HEK293 (cell line): ENCODE results near the gene KHDRBS2.

ENCODE experiments used
- HOXA7 ChIP-seq: sonication (generic); formaldehyde crosslinking; IDR thresholded peaks from 2 replicates; pipeline ENCODE4 v1.8.1; 2022; ENCODE audit warnings: missing genetic modification reagents, borderline replicate concordance
- HOXC10 ChIP-seq: sonication (generic); formaldehyde crosslinking; IDR thresholded peaks from 2 replicates; pipeline ENCODE4 v1.8.1; 2023; ENCODE audit warnings: mild to moderate bottlenecking, missing genetic modification reagents
- MEIS1 ChIP-seq: sonication (generic); formaldehyde crosslinking; IDR thresholded peaks from 2 replicates; pipeline ENCODE4 v1.8.1; 2022; ENCODE audit warnings: missing genetic modification reagents, mild to moderate bottlenecking, borderline replicate concordance
- YY2 ChIP-seq: fragments of 450-650 bp; formaldehyde crosslinking; IDR thresholded peaks from 2 replicates; pipeline ENCODE4 v1.5.1; 2016; ENCODE audit warnings: missing biosample characterization, missing genetic modification characterization
- ZNF184 ChIP-seq: fragments of 450-650 bp; IDR thresholded peaks from 2 replicates; pipeline ENCODE4 v1.5.1; 2018; ENCODE audit warnings: missing biosample characterization, mild to moderate bottlenecking, missing genetic modification characterization
- ZNF658 ChIP-seq: fragments of 450-650 bp; formaldehyde crosslinking; IDR thresholded peaks from 2 replicates; pipeline ENCODE4; 2016; ENCODE audit warnings: missing biosample characterization, missing genetic modification characterization
- ZNF768 ChIP-seq: fragments of 450-650 bp; formaldehyde crosslinking; IDR thresholded peaks from 2 replicates; pipeline ENCODE4 v1.5.1; 2018; ENCODE audit warnings: missing biosample characterization, mild to moderate bottlenecking, missing genetic modification characterization
- ZNF777 ChIP-seq: fragments of 450-650 bp; formaldehyde crosslinking; IDR thresholded peaks from 2 replicates; pipeline ENCODE4 v1.5.1; 2017; ENCODE audit warnings: missing biosample characterization, missing genetic modification characterization, borderline replicate concordance
- TF ChIP-seq, protein P1 (sequence below): fragments of 450-650 bp; formaldehyde crosslinking; IDR thresholded peaks from 2 replicates; pipeline ENCODE4 v1.5.1; 2016; ENCODE audit warnings: missing biosample characterization, missing genetic modification characterization
- TF ChIP-seq, protein P2 (sequence below): fragments of 450-650 bp; formaldehyde crosslinking; IDR thresholded peaks from 2 replicates; pipeline ENCODE4 v1.5.1; 2016; ENCODE audit warnings: missing biosample characterization, missing genetic modification characterization
- TF ChIP-seq, protein P3 (sequence below): fragments of 450-650 bp; formaldehyde crosslinking; IDR thresholded peaks from 2 replicates; pipeline ENCODE4 v1.5.1; 2016; ENCODE audit warnings: missing biosample characterization, missing genetic modification characterization

DNA sequence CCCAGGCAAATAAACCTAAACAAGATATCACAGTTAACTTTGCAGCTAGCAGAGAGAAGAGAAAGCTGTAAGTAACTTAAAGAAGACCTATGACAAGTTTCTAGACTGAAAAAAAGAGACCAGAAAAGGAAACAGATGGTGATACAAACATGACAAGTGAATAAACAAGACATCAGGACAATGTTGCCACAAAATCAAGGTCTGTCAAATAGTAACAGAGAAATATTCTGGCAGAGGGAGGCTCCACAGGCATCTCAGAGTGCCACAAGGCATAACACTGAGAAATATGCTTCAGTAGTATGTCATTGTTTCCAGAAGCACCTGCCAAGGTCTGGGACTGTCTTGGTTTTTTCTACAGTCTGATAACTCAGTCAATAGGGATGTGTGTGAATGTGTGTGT, 332.2 kb downstream of the KHDRBS2 start:
- TF ChIP-seq ZNF658 (tag by site-specific recombination) (no peak), MEIS1 (CRISPR knock-in tag) (no peak), ZNF777 (no peak), ZNF768 (tag by site-specific recombination) (no peak), HOXA7 (no peak), ZNF184 (tag by site-specific recombination) (no peak), YY2 (tag by site-specific recombination) (no peak), HOXC10 (CRISPR knock-in tag) (no peak)
- TF ChIP-seq, protein P1, sequence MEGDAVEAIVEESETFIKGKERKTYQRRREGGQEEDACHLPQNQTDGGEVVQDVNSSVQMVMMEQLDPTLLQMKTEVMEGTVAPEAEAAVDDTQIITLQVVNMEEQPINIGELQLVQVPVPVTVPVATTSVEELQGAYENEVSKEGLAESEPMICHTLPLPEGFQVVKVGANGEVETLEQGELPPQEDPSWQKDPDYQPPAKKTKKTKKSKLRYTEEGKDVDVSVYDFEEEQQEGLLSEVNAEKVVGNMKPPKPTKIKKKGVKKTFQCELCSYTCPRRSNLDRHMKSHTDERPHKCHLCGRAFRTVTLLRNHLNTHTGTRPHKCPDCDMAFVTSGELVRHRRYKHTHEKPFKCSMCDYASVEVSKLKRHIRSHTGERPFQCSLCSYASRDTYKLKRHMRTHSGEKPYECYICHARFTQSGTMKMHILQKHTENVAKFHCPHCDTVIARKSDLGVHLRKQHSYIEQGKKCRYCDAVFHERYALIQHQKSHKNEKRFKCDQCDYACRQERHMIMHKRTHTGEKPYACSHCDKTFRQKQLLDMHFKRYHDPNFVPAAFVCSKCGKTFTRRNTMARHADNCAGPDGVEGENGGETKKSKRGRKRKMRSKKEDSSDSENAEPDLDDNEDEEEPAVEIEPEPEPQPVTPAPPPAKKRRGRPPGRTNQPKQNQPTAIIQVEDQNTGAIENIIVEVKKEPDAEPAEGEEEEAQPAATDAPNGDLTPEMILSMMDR (tag by site-specific recombination) = no peak
- TF ChIP-seq, protein P2, sequence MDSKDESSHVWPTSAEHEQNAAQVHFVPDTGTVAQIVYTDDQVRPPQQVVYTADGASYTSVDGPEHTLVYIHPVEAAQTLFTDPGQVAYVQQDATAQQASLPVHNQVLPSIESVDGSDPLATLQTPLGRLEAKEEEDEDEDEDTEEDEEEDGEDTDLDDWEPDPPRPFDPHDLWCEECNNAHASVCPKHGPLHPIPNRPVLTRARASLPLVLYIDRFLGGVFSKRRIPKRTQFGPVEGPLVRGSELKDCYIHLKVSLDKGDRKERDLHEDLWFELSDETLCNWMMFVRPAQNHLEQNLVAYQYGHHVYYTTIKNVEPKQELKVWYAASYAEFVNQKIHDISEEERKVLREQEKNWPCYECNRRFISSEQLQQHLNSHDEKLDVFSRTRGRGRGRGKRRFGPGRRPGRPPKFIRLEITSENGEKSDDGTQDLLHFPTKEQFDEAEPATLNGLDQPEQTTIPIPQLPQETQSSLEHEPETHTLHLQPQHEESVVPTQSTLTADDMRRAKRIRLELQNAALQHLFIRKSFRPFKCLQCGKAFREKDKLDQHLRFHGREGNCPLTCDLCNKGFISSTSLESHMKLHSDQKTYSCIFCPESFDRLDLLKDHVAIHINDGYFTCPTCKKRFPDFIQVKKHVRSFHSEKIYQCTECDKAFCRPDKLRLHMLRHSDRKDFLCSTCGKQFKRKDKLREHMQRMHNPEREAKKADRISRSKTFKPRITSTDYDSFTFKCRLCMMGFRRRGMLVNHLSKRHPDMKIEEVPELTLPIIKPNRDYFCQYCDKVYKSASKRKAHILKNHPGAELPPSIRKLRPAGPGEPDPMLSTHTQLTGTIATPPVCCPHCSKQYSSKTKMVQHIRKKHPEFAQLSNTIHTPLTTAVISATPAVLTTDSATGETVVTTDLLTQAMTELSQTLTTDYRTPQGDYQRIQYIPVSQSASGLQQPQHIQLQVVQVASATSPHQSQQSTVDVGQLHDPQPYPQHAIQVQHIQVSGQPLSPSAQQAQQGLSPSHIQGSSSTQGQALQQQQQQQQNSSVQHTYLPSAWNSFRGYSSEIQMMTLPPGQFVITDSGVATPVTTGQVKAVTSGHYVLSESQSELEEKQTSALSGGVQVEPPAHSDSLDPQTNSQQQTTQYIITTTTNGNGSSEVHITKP (tag by site-specific recombination) = no peak
- TF ChIP-seq, protein P3, sequence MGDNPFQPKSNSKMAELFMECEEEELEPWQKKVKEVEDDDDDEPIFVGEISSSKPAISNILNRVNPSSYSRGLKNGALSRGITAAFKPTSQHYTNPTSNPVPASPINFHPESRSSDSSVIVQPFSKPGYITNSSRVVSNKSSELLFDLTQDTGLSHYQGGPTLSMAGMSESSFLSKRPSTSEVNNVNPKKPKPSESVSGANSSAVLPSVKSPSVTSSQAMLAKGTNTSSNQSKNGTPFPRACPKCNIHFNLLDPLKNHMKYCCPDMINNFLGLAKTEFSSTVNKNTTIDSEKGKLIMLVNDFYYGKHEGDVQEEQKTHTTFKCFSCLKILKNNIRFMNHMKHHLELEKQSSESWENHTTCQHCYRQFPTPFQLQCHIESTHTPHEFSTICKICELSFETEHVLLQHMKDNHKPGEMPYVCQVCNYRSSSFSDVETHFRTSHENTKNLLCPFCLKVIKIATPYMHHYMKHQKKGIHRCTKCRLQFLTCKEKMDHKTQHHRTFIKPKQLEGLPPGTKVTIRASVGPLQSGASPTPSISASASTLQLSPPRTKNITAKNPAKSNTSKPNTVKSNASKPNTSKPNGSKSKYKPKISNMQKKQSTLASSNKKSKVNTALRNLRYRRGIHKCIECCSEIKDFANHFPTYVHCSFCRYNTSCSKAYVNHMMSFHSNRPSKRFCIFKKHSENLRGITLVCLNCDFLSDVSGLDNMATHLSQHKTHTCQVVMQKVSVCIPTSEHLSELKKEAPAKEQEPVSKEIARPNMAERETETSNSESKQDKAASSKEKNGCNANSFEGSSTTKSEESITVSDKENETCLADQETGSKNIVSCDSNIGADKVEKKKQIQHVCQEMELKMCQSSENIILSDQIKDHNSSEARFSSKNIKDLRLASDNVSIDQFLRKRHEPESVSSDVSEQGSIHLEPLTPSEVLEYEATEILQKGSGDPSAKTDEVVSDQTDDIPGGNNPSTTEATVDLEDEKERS (tag by site-specific recombination) = no peak
